22Rv1 (cell line): ENCODE measurements around the gene LHFPL2.

Experiments used
- ZFX ChIP-seq: fragments of 450-650 bp; IDR thresholded peaks from 2 replicates; pipeline ENCODE4 v1.6.1; 2017; ENCODE audit warnings: antibody characterized with exemption, borderline replicate concordance
- TF ChIP-seq, protein P1 (sequence below): fragments of 450-650 bp; IDR thresholded peaks from 2 replicates; pipeline ENCODE4 v1.5.1; 2017; ENCODE audit warnings: mild to moderate bottlenecking

DNA sequence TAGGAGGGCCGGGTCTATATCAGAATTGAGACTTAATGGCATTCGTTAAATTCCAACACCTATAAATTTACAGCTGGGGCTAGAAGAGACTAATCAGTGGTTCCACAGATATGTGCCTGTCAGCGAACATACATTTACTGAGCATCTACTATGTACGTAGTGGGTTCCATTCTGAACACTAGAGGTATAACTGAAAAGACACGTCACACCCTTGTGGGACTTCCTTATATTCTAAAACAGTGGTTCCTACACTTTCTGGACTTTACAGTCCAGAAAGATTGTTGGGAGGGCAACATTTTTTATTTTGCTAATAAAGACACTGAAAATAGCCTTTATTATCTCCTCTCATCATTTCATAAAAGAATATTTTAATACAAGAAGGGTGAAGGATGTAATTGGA lies 147.7 kb downstream of the LHFPL2 start:
- TF ChIP-seq ZFX = no peak
- TF ChIP-seq, protein P1, sequence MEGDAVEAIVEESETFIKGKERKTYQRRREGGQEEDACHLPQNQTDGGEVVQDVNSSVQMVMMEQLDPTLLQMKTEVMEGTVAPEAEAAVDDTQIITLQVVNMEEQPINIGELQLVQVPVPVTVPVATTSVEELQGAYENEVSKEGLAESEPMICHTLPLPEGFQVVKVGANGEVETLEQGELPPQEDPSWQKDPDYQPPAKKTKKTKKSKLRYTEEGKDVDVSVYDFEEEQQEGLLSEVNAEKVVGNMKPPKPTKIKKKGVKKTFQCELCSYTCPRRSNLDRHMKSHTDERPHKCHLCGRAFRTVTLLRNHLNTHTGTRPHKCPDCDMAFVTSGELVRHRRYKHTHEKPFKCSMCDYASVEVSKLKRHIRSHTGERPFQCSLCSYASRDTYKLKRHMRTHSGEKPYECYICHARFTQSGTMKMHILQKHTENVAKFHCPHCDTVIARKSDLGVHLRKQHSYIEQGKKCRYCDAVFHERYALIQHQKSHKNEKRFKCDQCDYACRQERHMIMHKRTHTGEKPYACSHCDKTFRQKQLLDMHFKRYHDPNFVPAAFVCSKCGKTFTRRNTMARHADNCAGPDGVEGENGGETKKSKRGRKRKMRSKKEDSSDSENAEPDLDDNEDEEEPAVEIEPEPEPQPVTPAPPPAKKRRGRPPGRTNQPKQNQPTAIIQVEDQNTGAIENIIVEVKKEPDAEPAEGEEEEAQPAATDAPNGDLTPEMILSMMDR = no peak
